Epithelial cell of proximal tubule (primary cell): ENCODE measurements around the gene PLEKHG4B. TPM values are rescaled to one million over a fixed set of nuclear protein-coding genes. Genes with fewer than 3 reads are reported as not detected.
"Not testable (repeated sequence)": the region's sequence is repeated elsewhere in the genome, so short reads cannot be mapped to it uniquely, and the experiment has no call there.

ENCODE experiments used
- DNase-seq: peaks from one replicate; pipeline ENCODE4 v3.0.0-alpha.2; 2011; ENCODE audit warnings: low read depth
- H3K4me3 ChIP-seq: 2 replicates; pipeline ENCODE4 v1.5.1; 2011; ENCODE audit warnings: low read depth, mild to moderate bottlenecking, low read length
- CTCF ChIP-seq: conservative IDR thresholded peaks from 2 replicates; pipeline ENCODE4 v1.5.1; 2012; ENCODE audit warnings: low read depth, mild to moderate bottlenecking, low read length
- total RNA-seq: library from RNA; depleted of rRNA; stranded (reverse); fragments of >200 nt; gene quantifications from 2 replicates; pipeline ENCODE4 v1.2.3, GENCODE V29; 2015

Gene PLEKHG4B
- total RNA-seq, 1 donor from 2014 or later, result 3.5 TPM

DNA sequence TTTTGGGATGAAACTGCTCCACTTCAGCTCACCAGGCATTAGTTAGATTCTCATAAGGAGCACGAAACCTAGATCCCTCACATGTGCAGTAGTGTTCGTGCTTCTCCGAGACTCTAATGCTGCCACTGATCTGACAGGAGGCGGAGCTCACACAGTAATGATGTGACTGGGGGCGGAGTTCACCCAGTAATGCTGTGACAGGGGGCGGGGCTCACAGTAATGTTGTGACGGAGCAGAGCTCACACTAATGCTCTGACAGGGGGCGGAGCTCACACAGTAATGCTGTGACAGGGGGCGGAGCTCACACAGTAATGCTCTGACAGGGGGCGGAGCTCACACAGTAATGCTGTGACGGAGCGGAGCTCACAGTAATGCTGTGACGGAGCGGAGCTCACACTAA, 72.3 kb downstream of the PLEKHG4B start:
- H3K4me3 ChIP-seq, result no peak overlapping the region
- DNase-seq, result no peak
- TF ChIP-seq CTCF, result no peak

GRCh38 chr5:164783-165182, 72.8 kb downstream of the PLEKHG4B start:
- not testable (repeated sequence) for H3K4me3 ChIP-seq, DNase-seq

- no peak overlapping the region for H3K4me3 ChIP-seq
- DNase-seq, result no peak
- no peak for TF ChIP-seq CTCF
Measured at GRCh38 chr5:166441-167372, 74.7 kb downstream of the PLEKHG4B start.

DNA sequence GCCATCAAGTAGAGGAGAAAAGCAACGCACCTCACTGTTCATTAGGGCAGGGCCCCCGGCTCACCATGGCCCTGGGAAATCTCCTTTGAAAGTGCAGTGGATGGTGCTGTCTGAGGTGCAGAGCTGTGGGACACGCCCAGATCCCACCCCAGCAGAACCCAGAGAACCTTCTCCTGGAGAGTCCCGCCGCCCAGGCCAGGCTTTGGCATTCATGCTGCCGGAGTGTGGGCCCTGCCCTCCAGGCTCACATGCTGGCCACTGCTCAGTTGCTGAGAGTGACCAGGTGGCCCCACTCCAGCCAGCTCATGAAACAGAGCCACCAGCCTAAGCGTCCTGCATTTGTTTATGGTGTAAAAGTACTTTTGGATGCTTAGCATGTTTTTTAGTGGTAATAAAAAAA, 75.5 kb downstream of the PLEKHG4B start:
- DNase-seq, result no peak
- TF ChIP-seq CTCF, result no peak
- H3K4me3 ChIP-seq, result no peak overlapping the region

DNA sequence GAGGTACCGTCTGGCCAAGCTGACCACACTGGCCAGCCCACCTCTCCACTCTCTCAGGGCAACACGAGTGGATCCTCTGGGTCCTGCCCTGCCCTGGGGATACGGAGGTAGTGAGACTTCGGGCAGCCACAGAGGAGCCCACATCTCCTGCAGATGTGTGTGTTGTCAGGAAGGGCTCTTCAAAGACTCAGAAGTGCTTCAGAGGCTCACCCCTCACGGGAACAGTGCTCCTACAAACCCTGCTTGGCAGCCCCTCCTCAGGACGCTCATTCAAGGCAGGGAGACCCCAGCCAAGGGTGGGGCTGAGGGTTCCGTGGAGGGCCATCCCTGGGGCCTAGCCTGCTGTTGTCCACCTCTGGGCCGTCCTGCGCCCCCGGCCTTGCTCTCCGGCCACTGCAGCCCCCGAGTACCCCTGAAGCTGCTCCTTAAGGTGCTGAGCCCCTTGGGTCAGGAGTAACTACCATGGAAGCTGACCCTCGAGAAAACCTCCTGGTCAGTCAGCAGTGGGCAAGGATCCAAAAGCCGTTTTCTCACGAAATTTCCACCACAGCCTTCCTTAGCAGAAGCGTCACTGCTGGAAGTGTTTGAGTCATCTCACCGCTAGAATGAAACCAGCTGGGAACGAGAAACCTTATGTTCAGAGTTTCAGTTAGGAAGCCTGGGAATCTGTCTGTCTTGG, 76.2 kb downstream of the PLEKHG4B start:
- H3K4me3 ChIP-seq, result no peak overlapping the region
- DNase-seq, result peak; percentile 40
- no peak for TF ChIP-seq CTCF

GRCh38 chr5:169071-169727, 77.2 kb downstream of the PLEKHG4B start:
- no peak overlapping the region for H3K4me3 ChIP-seq
- TF ChIP-seq CTCF, result no peak
- no peak for DNase-seq

- DNase-seq, result no peak
- no peak for TF ChIP-seq CTCF
Measured at GRCh38 chr5:169728-170094, 77.7 kb downstream of the PLEKHG4B start.

More at GRCh38 chr5:169728-170094, 77.7 kb downstream of the PLEKHG4B start:
- no peak overlapping the region for H3K4me3 ChIP-seq
